MCF 10A (cell line): Measurements from ENCODE around the gene PPP1R14C. TPM values are rescaled to one million over a fixed set of nuclear protein-coding genes. Genes with fewer than 3 reads are reported as not detected.

Experiments
- BruUV-seq: library from RNA; stranded (reverse); fragments of 400-500 nt; replicated peaks from 2 replicates; lab custom pipeline; 2021; lab: Mats Ljungman, UMichigan
- CTCF ChIA-PET: fragments of 300-600 bp; sonication (Branson Sonifier 250); formaldehyde crosslinking; extraction: SDS; loops from one replicate; lab custom pipeline; 2021; ENCODE audit warnings: antibody characterized with exemption, inconsistent platforms; lab: Yijun Ruan, JAX
- POLR2A ChIA-PET: fragments of 300-600, 350-650 bp; sonication (Branson Sonifier 250); formaldehyde crosslinking; extraction: SDS; loops from one replicate; lab custom pipeline; 2020; ENCODE audit warnings: antibody characterized with exemption, inconsistent platforms; lab: Yijun Ruan, JAX
- DNase-seq: peaks from one replicate; pipeline ENCODE4 v3.0.0-alpha.2; 2018; ENCODE audit not compliant: unreplicated experiment
- H3K27ac Mint-ChIP-seq: one replicate; pipeline ENCODE4 v1.8.0; 2022; ENCODE audit warnings: mild to moderate bottlenecking, low read depth, mixed read lengths; ENCODE audit not compliant: unreplicated experiment
- H3K27me3 Mint-ChIP-seq: one replicate; pipeline ENCODE4 v1.8.0; 2022; ENCODE audit warnings: mixed read lengths; ENCODE audit not compliant: insufficient read depth, unreplicated experiment
- H3K36me3 Mint-ChIP-seq: one replicate; pipeline ENCODE4 v1.8.0; 2022; ENCODE audit warnings: mild to moderate bottlenecking, moderate library complexity, mixed read lengths; ENCODE audit not compliant: insufficient read depth, unreplicated experiment
- H3K4me1 Mint-ChIP-seq: one replicate; pipeline ENCODE4 v1.8.0; 2022; ENCODE audit warnings: mixed read lengths; ENCODE audit not compliant: insufficient read depth, unreplicated experiment
- H3K4me3 Mint-ChIP-seq: one replicate; pipeline ENCODE4 v1.8.0; 2022; ENCODE audit warnings: mild to moderate bottlenecking, moderate library complexity, mixed read lengths; ENCODE audit not compliant: unreplicated experiment
- H3K9me3 Mint-ChIP-seq: one replicate; pipeline ENCODE4 v1.8.0; 2022; ENCODE audit warnings: mixed read lengths; ENCODE audit not compliant: unreplicated experiment
- intact Hi-C: fragments of 100-400 bp; cut with micrococcal nuclease; formaldehyde crosslinking; loops from 2 replicates; pipeline ENCODE4 v1.14.1; 2022
- total RNA-seq: library from RNA; stranded (reverse); gene quantifications from 2 replicates; pipeline ENCODE4 v1.2.3, GENCODE V29; 2022
- TF ChIP-seq, protein P1 (sequence below): fragments of 200-600 bp; IDR thresholded peaks from one replicate; pipeline ENCODE4 v1.8.0; 2022; ENCODE audit warnings: antibody characterized with exemption, mild to moderate bottlenecking; ENCODE audit not compliant: unreplicated experiment

Gene PPP1R14C
- total RNA-seq, 1 experiment from 2014 or later, result 32.0 TPM

DNA sequence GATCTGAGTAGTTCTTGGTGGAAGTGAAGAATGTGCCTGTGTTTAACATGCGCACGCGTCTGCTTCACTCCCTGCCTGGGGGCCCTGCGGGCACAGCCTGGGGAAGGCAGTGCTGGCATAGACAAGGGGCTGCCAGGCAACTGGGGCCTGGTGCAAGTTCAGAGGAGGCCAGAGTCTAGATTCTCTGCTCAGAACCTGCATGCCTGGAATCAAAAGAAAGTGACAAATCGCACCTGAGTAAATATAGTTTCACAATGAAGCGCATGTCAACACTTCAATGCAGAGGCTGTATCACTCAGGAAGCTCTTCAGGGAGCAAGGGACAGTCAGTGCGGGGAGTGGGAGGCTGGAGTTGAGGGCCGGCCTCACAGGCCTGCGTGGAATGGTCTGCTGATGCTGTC, 24.2 kb upstream of the PPP1R14C start:
- Mint-ChIP-seq H3K36me3 (peaks cover 11% of the 10 kb centered on the region), H3K27ac (no peak overlapping the region), H3K27me3 (no peaks in the 10 kb centered on the region), H3K4me3 (no peak overlapping the region), H3K4me1 (no peaks in the 10 kb centered on the region), H3K9me3 (no peaks in the 10 kb centered on the region)
- BruUV-seq, result no TSS peak
- CTCF ChIA-PET, result interaction anchor here (0.6 to 1.6 kb wide), 2 partner anchors 38 to 485 kb away, joined by 3 to 4 read pairs; no protein-coding TSS in a partner anchor
- TF ChIP-seq, protein P1, sequence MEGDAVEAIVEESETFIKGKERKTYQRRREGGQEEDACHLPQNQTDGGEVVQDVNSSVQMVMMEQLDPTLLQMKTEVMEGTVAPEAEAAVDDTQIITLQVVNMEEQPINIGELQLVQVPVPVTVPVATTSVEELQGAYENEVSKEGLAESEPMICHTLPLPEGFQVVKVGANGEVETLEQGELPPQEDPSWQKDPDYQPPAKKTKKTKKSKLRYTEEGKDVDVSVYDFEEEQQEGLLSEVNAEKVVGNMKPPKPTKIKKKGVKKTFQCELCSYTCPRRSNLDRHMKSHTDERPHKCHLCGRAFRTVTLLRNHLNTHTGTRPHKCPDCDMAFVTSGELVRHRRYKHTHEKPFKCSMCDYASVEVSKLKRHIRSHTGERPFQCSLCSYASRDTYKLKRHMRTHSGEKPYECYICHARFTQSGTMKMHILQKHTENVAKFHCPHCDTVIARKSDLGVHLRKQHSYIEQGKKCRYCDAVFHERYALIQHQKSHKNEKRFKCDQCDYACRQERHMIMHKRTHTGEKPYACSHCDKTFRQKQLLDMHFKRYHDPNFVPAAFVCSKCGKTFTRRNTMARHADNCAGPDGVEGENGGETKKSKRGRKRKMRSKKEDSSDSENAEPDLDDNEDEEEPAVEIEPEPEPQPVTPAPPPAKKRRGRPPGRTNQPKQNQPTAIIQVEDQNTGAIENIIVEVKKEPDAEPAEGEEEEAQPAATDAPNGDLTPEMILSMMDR, result no peak
- no peak for DNase-seq
- intact Hi-C loops, result no loop called here
- POLR2A ChIA-PET, result interaction anchor here (0.6 to 0.7 kb wide), 2 partner anchors 22 to 918 kb away, joined by 3 read pairs; no protein-coding TSS in a partner anchor

DNA sequence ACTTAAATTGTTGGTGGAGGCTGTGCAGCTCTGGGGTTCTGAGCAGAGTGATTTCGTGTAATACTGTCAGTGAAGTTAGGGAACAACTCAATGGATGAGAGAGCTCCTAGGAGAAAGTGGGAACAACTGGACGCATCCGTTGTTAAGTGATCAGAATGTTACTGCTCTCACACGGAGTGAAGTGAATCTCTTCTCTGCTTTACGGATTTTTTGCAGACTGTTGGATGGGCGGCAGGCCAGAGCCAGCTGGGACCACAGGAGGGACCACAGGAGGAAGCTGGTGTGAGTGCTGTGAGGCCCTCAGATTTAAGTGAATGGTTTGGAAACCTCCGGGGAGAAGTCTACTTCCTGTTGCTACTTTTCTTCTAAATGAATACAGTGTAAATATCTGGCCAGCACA, 23.7 kb upstream of the PPP1R14C start:
- H3K9me3 Mint-ChIP-seq, result no peaks in the 10 kb centered on the region
- TF ChIP-seq, protein P1, result no peak
- ChIA-PET CTCF (interaction anchor here (0.7 to 1.6 kb wide), 2 partner anchors 38 to 746 kb away, joined by 3 to 4 read pairs; no protein-coding TSS in a partner anchor), POLR2A (interaction anchor here (0.6 kb wide), 1 partner anchor 23 kb away, joined by 3 read pairs; no protein-coding TSS in a partner anchor)
- H3K27me3 Mint-ChIP-seq, result no peaks in the 10 kb centered on the region
- BruUV-seq, result no TSS peak
- no peak overlapping the region for H3K27ac Mint-ChIP-seq
- DNase-seq, result no peak
- H3K4me1 Mint-ChIP-seq, result no peaks in the 10 kb centered on the region
- peaks cover 11% of the 10 kb centered on the region for H3K36me3 Mint-ChIP-seq
- intact Hi-C loops, result no loop called here
- H3K4me3 Mint-ChIP-seq, result no peak overlapping the region

DNA sequence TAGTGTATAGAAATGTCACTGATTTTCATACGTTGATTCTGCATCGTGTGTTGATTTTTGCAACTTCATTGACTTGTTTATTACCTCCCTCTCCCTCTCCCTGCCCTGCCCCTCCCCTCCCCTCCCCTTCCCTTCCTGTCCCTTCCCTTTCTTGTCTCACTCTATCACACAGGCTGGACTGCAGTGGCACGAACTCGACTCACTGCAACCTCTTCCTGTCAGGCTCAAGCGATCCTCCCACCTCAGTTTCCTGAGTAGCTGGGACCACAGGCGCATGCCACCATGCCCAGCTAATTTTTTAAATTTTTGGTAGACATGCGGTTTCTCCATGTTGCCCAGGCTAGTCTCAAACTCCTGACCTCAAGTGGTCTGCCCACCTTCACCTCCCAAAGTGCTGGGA, 19.2 kb upstream of the PPP1R14C start:
- no peak for DNase-seq
- ChIA-PET POLR2A (no interaction called here), CTCF (no interaction called here)
- intact Hi-C loops, result no loop called here
- Mint-ChIP-seq H3K27ac (no peak overlapping the region), H3K4me3 (no peak overlapping the region), H3K36me3 (peaks cover 2% of the 10 kb centered on the region), H3K4me1 (no peaks in the 10 kb centered on the region), H3K9me3 (no peaks in the 10 kb centered on the region), H3K27me3 (no peaks in the 10 kb centered on the region)
- TF ChIP-seq, protein P1, result no peak
- BruUV-seq, result no TSS peak

DNA sequence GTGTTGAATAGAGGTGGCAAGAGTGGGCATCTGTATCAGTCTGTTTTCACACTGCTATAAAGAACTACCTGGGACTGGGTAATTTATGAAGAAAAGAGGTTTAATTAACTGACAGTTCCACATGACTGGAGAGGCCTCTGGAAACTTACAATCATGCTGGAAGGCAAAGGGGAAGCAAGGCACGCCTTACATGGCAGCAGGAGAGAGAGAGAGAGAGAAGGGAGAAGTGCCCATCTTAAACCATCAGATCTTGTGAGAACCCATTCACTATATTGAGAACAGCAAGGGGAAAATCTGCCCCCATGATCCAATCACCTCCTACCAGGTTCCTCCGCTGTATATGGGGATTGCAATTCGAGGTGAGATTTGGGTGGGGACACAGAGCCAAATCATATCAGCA, 18.6 kb upstream of the PPP1R14C start:
- no peaks in the 10 kb centered on the region for H3K4me1 Mint-ChIP-seq
- no peak for DNase-seq
- intact Hi-C loops, result no loop called here
- TF ChIP-seq, protein P1, result no peak
- H3K9me3 Mint-ChIP-seq, result no peaks in the 10 kb centered on the region
- ChIA-PET POLR2A (no interaction called here), CTCF (no interaction called here)
- H3K4me3 Mint-ChIP-seq, result no peak overlapping the region
- BruUV-seq, result no TSS peak
- no peak overlapping the region for H3K27ac Mint-ChIP-seq
- H3K27me3 Mint-ChIP-seq, result no peaks in the 10 kb centered on the region
- no peaks in the 10 kb centered on the region for H3K36me3 Mint-ChIP-seq
